SU-DHL-6 (cell line): ENCODE data around the gene OR8D2.

ENCODE experiments used
- H2AFZ ChIP-seq: fragments of 200-600 bp; sonication (generic); 2 replicates; pipeline ENCODE4 v1.6.1; 2014; ENCODE audit warnings: low read depth, mild to moderate bottlenecking, moderate library complexity, mixed read lengths, antibody characterized with exemption, low read length; ENCODE audit not compliant: severe bottlenecking
- H3F3A ChIP-seq: fragments of 200-600 bp; shearing (Covaris generic); 2 replicates; pipeline ENCODE4 v1.6.0; 2016; ENCODE audit warnings: antibody characterized with exemption, mild to moderate bottlenecking; ENCODE audit not compliant: insufficient read depth
- H3K27ac ChIP-seq: fragments of 200-600 bp; sonication (generic); 2 replicates; pipeline ENCODE4 v1.5.1; 2016; ENCODE audit warnings: low read depth, mild to moderate bottlenecking, low read length, moderate library complexity, mixed read lengths
- H3K27me3 ChIP-seq: fragments of 200-600 bp; sonication (generic), shearing (Covaris generic); 2 replicates; pipeline ENCODE4 v1.6.0; 2014; ENCODE audit warnings: mild to moderate bottlenecking, low read length
- H3K36me3 ChIP-seq: fragments of 200-600 bp; sonication (generic); 2 replicates; pipeline ENCODE4 v1.6.1; 2014; ENCODE audit warnings: mild to moderate bottlenecking, low read length, mixed read lengths
- H3K4me2 ChIP-seq: fragments of 300-600, 200-600 bp; shearing (Covaris generic), sonication (generic); 2 replicates; pipeline ENCODE4 v1.6.0; 2014; ENCODE audit warnings: low read length, low read depth, mild to moderate bottlenecking; ENCODE audit not compliant: poor library complexity, severe bottlenecking
- H3K4me3 ChIP-seq: fragments of 200-600 bp; sonication (generic); 2 replicates; pipeline ENCODE4 v1.5.1; 2014; ENCODE audit warnings: antibody characterized with exemption, low read length, mild to moderate bottlenecking, mixed read lengths; ENCODE audit not compliant: insufficient read depth, poor library complexity, severe bottlenecking
- H3K79me2 ChIP-seq: fragments of 200-600 bp; sonication (generic); 2 replicates; pipeline ENCODE4 v1.6.1; 2014; ENCODE audit warnings: mild to moderate bottlenecking, low read length, moderate library complexity; ENCODE audit not compliant: insufficient read depth
- H3K9ac ChIP-seq: fragments of 200-600 bp; sonication (generic); 2 replicates; pipeline ENCODE4 v1.7.0; 2014; ENCODE audit warnings: mild to moderate bottlenecking, low read length
- H3K9me2 ChIP-seq: fragments of 200-600 bp; sonication (generic); replicated peaks from 2 replicates; pipeline ENCODE4 v1.6.1; 2014; ENCODE audit warnings: low read length; ENCODE audit not compliant: insufficient read depth
- H3K9me3 ChIP-seq: fragments of 200-600 bp; sonication (generic); 2 replicates; pipeline ENCODE4 v1.6.1; 2014; ENCODE audit warnings: low read length, mixed read lengths; ENCODE audit not compliant: insufficient read depth
- H4K20me1 ChIP-seq: fragments of 200-600 bp; sonication (generic); 2 replicates; pipeline ENCODE4 v1.6.1; 2014; ENCODE audit warnings: low read depth, mild to moderate bottlenecking, antibody characterized with exemption, low read length, moderate library complexity, mixed read lengths
- EZH2phosphoT487 ChIP-seq: fragments of 200-600 bp; sonication (generic), shearing (Covaris generic); conservative IDR thresholded peaks from 2 replicates; pipeline ENCODE4 v1.6.1; 2018; ENCODE audit warnings: mild to moderate bottlenecking, antibody characterized with exemption, low read length, moderate library complexity, mixed read lengths
- TF ChIP-seq, protein P1 (sequence below): fragments of 200-600 bp; sonication (generic); IDR thresholded peaks from one replicate; pipeline ENCODE4 v1.5.1; 2017; ENCODE audit warnings: antibody characterized with exemption, mild to moderate bottlenecking, low read length, moderate library complexity; ENCODE audit not compliant: insufficient read depth, poor library complexity, severe bottlenecking

OR8D2 gene

DNA sequence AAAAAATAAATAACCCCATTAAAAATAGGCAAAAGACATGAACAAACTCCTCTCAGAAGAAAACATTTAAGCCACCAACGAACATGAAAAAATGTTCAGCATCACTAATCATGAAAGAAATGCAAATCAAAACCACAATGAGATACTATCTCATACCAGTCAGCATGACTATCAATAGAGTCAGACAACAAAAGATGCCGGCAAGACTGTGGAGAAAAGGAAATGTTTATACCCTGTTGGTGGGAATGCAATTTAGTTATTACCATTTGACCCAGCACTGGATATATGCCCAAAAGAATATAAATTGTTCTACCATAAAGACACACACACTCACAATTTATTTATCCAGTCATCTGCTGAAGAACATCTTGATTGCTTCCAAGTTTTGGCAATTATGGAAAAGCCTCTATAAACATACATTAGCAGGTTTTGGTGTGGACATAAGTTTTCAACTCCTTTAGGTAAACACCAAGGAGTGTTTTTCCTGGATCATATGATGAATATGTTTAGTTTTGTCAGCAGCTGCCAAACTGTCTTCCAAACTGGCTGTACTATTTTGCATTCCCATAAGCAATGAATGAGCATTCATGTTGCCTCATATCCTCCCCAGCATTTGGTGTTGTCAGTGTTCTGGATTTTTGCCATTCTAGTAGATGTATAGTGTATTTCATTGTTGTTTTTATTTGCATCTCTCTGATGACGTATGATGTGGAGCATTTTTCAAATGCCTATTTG is 34.2 kb downstream of the OR8D2 start:
- Histone ChIP-seq H3K79me2 (no peaks in the 10 kb centered on the region), H3K27ac (no peak overlapping the region), H3K36me3 (no peaks in the 10 kb centered on the region), H3K9me2 (no peaks in the 10 kb centered on the region), H3K9ac (no peak overlapping the region), H3K9me3 (no peaks in the 10 kb centered on the region), H4K20me1 (no peaks in the 10 kb centered on the region), H2AFZ (no peak overlapping the region), H3F3A (no peaks in the 10 kb centered on the region), H3K4me3 (no peak overlapping the region), H3K4me2 (no peak overlapping the region), H3K27me3 (no peaks in the 10 kb centered on the region)
- TF ChIP-seq, protein P1, sequence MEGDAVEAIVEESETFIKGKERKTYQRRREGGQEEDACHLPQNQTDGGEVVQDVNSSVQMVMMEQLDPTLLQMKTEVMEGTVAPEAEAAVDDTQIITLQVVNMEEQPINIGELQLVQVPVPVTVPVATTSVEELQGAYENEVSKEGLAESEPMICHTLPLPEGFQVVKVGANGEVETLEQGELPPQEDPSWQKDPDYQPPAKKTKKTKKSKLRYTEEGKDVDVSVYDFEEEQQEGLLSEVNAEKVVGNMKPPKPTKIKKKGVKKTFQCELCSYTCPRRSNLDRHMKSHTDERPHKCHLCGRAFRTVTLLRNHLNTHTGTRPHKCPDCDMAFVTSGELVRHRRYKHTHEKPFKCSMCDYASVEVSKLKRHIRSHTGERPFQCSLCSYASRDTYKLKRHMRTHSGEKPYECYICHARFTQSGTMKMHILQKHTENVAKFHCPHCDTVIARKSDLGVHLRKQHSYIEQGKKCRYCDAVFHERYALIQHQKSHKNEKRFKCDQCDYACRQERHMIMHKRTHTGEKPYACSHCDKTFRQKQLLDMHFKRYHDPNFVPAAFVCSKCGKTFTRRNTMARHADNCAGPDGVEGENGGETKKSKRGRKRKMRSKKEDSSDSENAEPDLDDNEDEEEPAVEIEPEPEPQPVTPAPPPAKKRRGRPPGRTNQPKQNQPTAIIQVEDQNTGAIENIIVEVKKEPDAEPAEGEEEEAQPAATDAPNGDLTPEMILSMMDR = no peak
- no peak for TF ChIP-seq EZH2phosphoT487

DNA sequence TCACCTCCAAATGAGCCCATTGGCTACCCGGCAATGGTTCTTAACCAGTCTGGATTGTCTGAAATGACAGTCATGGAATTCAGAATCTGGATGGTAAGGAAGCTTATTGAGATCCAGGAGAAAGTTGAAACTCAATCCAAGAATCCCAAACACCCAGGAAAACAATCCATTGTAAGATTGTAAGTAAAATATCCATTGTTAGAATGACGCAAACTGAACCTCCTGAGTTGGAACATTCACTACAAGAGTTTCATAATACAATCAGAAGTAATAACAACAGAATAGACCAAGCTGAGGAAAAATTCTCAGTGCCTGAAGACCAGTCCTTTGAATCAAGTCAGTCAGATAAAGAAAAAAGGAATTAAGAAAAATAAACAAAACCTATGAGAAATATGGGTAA is 41.7 kb downstream of the OR8D2 start:
- H3K9me3 ChIP-seq = no peaks in the 10 kb centered on the region
- H4K20me1 ChIP-seq = no peaks in the 10 kb centered on the region

DNA sequence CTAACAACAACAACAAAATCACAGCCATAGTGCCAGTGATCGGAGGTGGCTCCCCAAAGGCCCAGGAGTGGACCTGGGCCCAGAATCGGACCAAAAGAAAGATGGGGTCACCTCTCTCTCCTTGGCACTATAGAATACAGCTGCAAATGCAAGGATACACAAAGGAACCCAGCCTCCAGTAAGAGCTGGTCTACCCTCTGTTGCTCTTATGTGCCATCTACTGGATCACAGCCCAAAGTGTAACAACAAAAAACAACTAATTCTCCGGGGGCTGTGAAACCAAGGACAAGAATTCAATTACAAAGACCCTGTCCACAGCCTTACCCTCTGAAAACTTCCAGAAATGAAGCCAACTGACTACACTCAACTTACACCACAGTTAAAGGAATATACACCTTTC is 42.2 kb downstream of the OR8D2 start:
- no peak overlapping the region for H3K4me3 ChIP-seq
- no peak overlapping the region for H3K27ac ChIP-seq
- H3K4me2 ChIP-seq = no peak overlapping the region
- H3K36me3 ChIP-seq = no peaks in the 10 kb centered on the region
- H3K9ac ChIP-seq = no peak overlapping the region
- H2AFZ ChIP-seq = no peak overlapping the region
- H3K9me3 ChIP-seq = no peaks in the 10 kb centered on the region
- TF ChIP-seq, protein P1 = no peak
- no peaks in the 10 kb centered on the region for H3K27me3 ChIP-seq
- H4K20me1 ChIP-seq = no peaks in the 10 kb centered on the region
- no peaks in the 10 kb centered on the region for H3F3A ChIP-seq
- H3K79me2 ChIP-seq = no peaks in the 10 kb centered on the region
- no peaks in the 10 kb centered on the region for H3K9me2 ChIP-seq

More for the DNA sequence above, 41.7 kb downstream of the OR8D2 start:
- no peak overlapping the region for H2AFZ ChIP-seq
- no peak overlapping the region for H3K4me3 ChIP-seq
- no peaks in the 10 kb centered on the region for H3K9me2 ChIP-seq
- no peaks in the 10 kb centered on the region for H3K79me2 ChIP-seq
- TF ChIP-seq, protein P1 = no peak
- TF ChIP-seq EZH2phosphoT487 = no peak
- H3K27me3 ChIP-seq = no peaks in the 10 kb centered on the region
- no peak overlapping the region for H3K27ac ChIP-seq
- H3F3A ChIP-seq = no peaks in the 10 kb centered on the region
- no peaks in the 10 kb centered on the region for H3K36me3 ChIP-seq
- H3K4me2 ChIP-seq = no peak overlapping the region
- H3K9ac ChIP-seq = no peak overlapping the region
